Measurements from ENCODE around the gene KCNA4. TPM values are rescaled to one million over a fixed set of nuclear protein-coding genes. Genes with fewer than 3 reads are reported as not detected.
"Not testable (repeated sequence)": the region's sequence is repeated elsewhere in the genome, so short reads cannot be mapped to it uniquely, and the experiment has no call there.

Gene KCNA4
- total RNA-seq, 1 experiment from 2014 or later: not detected

DNA sequence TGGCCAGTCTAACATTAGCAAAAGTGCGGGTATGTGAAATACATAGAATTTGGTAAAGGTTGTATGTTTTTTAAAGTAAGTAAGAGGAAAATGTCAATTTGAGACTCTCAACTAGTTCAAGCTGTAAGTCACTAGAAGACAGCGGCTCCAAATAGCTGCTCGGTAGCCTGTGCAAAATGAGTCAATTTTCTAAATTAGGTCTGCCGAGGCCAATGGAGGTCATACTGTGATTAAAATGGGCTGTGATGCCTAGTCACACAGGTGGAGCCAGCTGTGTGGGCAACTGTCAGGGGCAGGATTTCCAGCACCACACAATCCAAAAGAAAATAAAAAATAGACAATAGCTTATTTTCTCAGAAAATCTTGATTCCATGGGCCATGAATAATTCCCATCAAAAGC, 32.3 kb downstream of the KCNA4 start:
- Histone ChIP-seq H3K9me3 (ENCODE audit: low read length) (no peaks in the 10 kb centered on the region; the same call in 1 of the 2 replicates), H4K20me1 (ENCODE audit: insufficient read depth, low read depth, low read length) (no peaks in the 10 kb centered on the region), H3K9me2 (replicated peaks; ENCODE audit: insufficient read depth, low read length) (no peaks in the 10 kb centered on the region), H3K79me2 (ENCODE audit: low read length) (no peaks in the 10 kb centered on the region), H3K4me2 (ENCODE audit: low read depth, low read length, poor library complexity, severe bottlenecking) (no peak overlapping the region), H3K4me3 (ENCODE audit: low read length) (no peak overlapping the region), H3K27me3 (ENCODE audit: low read length) (no peaks in the 10 kb centered on the region), H2AFZ (ENCODE audit: low read length) (no peak overlapping the region), H3K4me1 (ENCODE audit: low read length) (no peaks in the 10 kb centered on the region), H3K9ac (ENCODE audit: low read length) (no peak overlapping the region), H3K27ac (ENCODE audit: low read length) (no peak overlapping the region), H3K36me3 (ENCODE audit: insufficient read depth, low read length) (no peaks in the 10 kb centered on the region)
- DNase-seq: no peak

DNA sequence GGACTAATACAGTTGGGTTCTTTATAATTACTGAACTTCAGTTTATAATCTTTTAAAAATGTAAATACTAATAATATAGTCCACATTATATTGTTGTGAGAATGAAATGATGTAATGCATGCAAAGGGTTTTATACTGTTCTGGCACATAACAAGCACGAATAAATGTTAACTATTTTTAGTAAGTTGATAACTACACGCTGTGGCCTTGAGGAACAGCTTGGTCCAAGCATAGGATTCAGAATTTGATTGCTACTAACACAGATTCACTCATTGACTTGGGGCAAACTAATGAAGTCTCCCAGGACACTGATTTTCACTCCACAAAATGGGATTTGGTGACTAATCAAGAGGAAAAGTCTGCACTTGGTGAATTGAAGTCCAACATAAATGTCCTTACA, 38.3 kb downstream of the KCNA4 start:
- H2AFZ ChIP-seq (ENCODE audit: low read length): no peak overlapping the region

DNA sequence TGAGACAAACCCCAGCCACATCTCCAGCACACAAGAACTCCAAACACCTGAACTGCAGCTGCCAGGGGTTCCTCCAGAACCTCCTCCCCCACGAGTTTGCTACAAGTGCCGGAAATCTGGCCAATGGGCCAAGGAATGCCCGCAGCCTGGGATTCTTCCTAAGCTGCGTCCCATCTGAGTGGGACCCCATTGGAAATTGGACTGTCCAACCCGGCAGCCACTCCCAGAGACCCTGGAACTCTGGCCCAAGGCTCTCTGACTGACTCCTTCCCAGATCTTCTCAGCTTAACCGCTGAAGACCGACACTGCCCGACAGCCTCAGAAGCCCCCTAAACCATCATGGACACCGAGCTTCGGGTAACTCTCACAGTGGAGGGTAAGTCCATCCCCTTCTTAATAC, 41.2 kb downstream of the KCNA4 start:
- not testable (repeated sequence) for H3K9me3 ChIP-seq (ENCODE audit: low read length); H3K36me3 ChIP-seq (ENCODE audit: insufficient read depth, low read length); H3K9me2 ChIP-seq (replicated peaks; ENCODE audit: insufficient read depth, low read length); H3K4me2 ChIP-seq (ENCODE audit: low read depth, low read length, poor library complexity, severe bottlenecking); H2AFZ ChIP-seq (ENCODE audit: low read length); H3K4me1 ChIP-seq (ENCODE audit: low read length); H3K79me2 ChIP-seq (ENCODE audit: low read length); H3K27ac ChIP-seq (ENCODE audit: low read length); H3K4me3 ChIP-seq (ENCODE audit: low read length); H3K9ac ChIP-seq (ENCODE audit: low read length); DNase-seq; H4K20me1 ChIP-seq (ENCODE audit: insufficient read depth, low read depth, low read length); H3K27me3 ChIP-seq (ENCODE audit: low read length)

More for the DNA sequence above, 38.3 kb downstream of the KCNA4 start:
- Histone ChIP-seq H3K36me3 (ENCODE audit: insufficient read depth, low read length) (no peaks in the 10 kb centered on the region), H4K20me1 (ENCODE audit: insufficient read depth, low read depth, low read length) (no peaks in the 10 kb centered on the region), H3K79me2 (ENCODE audit: low read length) (no peaks in the 10 kb centered on the region), H3K9me2 (replicated peaks; ENCODE audit: insufficient read depth, low read length) (no peaks in the 10 kb centered on the region), H3K4me2 (ENCODE audit: low read depth, low read length, poor library complexity, severe bottlenecking) (no peak overlapping the region), H3K27me3 (ENCODE audit: low read length) (no peaks in the 10 kb centered on the region), H3K4me1 (ENCODE audit: low read length) (no peaks in the 10 kb centered on the region), H3K9me3 (ENCODE audit: low read length) (no peaks in the 10 kb centered on the region; the same call in 1 of the 2 replicates), H3K9ac (ENCODE audit: low read length) (no peak overlapping the region), H3K4me3 (ENCODE audit: low read length) (no peak overlapping the region), H3K27ac (ENCODE audit: low read length) (no peak overlapping the region)
- DNase-seq: no peak

DNA sequence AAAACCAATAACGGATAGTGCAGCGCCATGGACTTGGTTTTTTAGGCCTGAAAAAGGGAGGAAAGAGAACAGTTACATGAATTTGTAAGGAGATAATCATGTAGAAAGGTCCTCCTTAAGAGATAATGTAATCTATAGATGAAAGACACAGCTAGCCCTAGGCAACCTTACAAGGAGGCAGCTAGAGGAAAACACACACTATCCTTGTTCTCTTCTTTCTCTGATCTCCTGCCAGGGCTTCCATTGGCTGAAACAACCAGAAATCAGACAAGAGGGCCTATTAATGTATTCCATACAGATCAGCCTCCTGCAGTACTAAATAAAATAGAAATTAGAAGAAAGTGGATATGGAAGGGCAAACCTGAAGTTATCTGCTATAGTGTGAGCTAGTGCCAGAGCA, 53.0 kb downstream of the KCNA4 start:
- no peaks in the 10 kb centered on the region for H4K20me1 ChIP-seq (ENCODE audit: insufficient read depth, low read depth, low read length)
- no peaks in the 10 kb centered on the region for H3K9me3 ChIP-seq (ENCODE audit: low read length)
- H3K27me3 ChIP-seq (ENCODE audit: low read length): no peaks in the 10 kb centered on the region
- H3K4me1 ChIP-seq (ENCODE audit: low read length): no peaks in the 10 kb centered on the region
- no peaks in the 10 kb centered on the region for H3K9me2 ChIP-seq (replicated peaks; ENCODE audit: insufficient read depth, low read length)
- H2AFZ ChIP-seq (ENCODE audit: low read length): no peak overlapping the region
- H3K79me2 ChIP-seq (ENCODE audit: low read length): no peaks in the 10 kb centered on the region
- H3K36me3 ChIP-seq (ENCODE audit: insufficient read depth, low read length): no peaks in the 10 kb centered on the region
- H3K27ac ChIP-seq (ENCODE audit: low read length): no peak overlapping the region
- H3K4me3 ChIP-seq (ENCODE audit: low read length): no peak overlapping the region
- H3K4me2 ChIP-seq (ENCODE audit: low read depth, low read length, poor library complexity, severe bottlenecking): no peak overlapping the region
- no peak for DNase-seq
- H3K9ac ChIP-seq (ENCODE audit: low read length): no peak overlapping the region

DNA sequence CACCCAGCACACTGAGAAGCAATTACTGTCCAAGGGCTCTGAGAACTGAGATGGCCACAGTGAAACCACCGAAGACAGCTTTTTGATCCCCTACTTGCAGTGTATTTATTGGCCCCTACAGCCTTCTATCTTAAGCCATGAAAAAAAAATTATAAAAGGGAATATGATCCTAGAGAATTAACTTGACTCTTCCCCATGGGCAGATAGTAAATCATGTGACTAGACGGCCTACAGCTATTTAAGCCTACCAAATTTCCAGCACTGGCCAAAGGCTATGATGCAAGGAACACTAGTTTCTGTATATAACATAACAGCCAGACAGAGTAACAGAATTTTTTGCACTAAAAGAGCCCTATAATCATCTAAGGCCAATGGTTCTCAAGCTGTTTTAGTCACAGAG, 53.8 kb downstream of the KCNA4 start:
- DNase-seq: no peak
- Histone ChIP-seq H3K9me3 (ENCODE audit: low read length) (no peaks in the 10 kb centered on the region), H3K36me3 (ENCODE audit: insufficient read depth, low read length) (no peaks in the 10 kb centered on the region)

DNA sequence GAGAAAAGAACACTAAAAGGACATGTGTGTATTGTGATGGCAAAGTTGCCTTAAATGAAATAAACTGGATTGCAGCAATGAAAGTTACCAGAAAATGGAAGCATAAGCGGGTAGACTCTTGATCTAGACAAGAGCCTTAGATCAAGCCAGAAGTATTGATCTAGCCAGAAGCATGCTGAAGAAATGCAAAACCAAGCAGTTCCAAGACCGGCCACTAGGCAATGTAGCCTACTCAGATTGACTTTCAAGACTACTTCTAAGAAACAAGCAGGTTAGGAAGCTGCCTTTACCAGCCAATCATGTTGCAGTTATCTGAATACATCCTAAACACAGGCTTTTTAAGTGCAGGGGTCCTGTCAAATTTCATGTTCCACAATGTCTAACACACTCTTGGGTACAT, 54.6 kb downstream of the KCNA4 start:
- DNase-seq: peak; percentile 44
- no peaks in the 10 kb centered on the region for H3K9me2 ChIP-seq (replicated peaks; ENCODE audit: insufficient read depth, low read length)
- H4K20me1 ChIP-seq (ENCODE audit: insufficient read depth, low read depth, low read length): no peaks in the 10 kb centered on the region
- H3K4me2 ChIP-seq (ENCODE audit: low read depth, low read length, poor library complexity, severe bottlenecking): no peak overlapping the region
- no peak overlapping the region for H3K27ac ChIP-seq (ENCODE audit: low read length)
- H3K9me3 ChIP-seq (ENCODE audit: low read length): no peaks in the 10 kb centered on the region
- H3K4me1 ChIP-seq (ENCODE audit: low read length): no peaks in the 10 kb centered on the region
- H2AFZ ChIP-seq (ENCODE audit: low read length): no peak overlapping the region
- no peaks in the 10 kb centered on the region for H3K36me3 ChIP-seq (ENCODE audit: insufficient read depth, low read length)
- H3K79me2 ChIP-seq (ENCODE audit: low read length): no peaks in the 10 kb centered on the region
- no peak overlapping the region for H3K4me3 ChIP-seq (ENCODE audit: low read length)
- no peaks in the 10 kb centered on the region for H3K27me3 ChIP-seq (ENCODE audit: low read length)
- H3K9ac ChIP-seq (ENCODE audit: low read length): no peak overlapping the region

More for the DNA sequence above, 53.8 kb downstream of the KCNA4 start:
- Histone ChIP-seq H3K79me2 (ENCODE audit: low read length) (no peaks in the 10 kb centered on the region), H3K4me2 (ENCODE audit: low read depth, low read length, poor library complexity, severe bottlenecking) (no peak overlapping the region), H3K4me3 (ENCODE audit: low read length) (no peak overlapping the region), H3K9me2 (replicated peaks; ENCODE audit: insufficient read depth, low read length) (no peaks in the 10 kb centered on the region), H4K20me1 (ENCODE audit: insufficient read depth, low read depth, low read length) (no peaks in the 10 kb centered on the region), H2AFZ (ENCODE audit: low read length) (no peak overlapping the region), H3K9ac (ENCODE audit: low read length) (no peak overlapping the region), H3K27ac (ENCODE audit: low read length) (no peak overlapping the region), H3K4me1 (ENCODE audit: low read length) (no peaks in the 10 kb centered on the region), H3K27me3 (ENCODE audit: low read length) (no peaks in the 10 kb centered on the region)

Other genes starting within 250 kb of the KCNA4 start
- gene FSHB, start 214.0 kb upstream of the KCNA4 start, total RNA-seq (2014; rRNA removed; shearing (Covaris generic); ENCODE audit: low replicate concordance): not detected in 2 replicates